A549 (cell line): ENCODE results near the gene ZNF740. TPM values are rescaled to one million over a fixed set of nuclear protein-coding genes. Genes with fewer than 3 reads are reported as not detected.

ENCODE experiments used
- ATAC-seq, 2 experiments: fragments of 200-7000 bp in 1 of 2; fragments of >200 bp in 1 of 2; cut with Nextera tagmentation in 1 of 2; cut with Tn5 transposase in 1 of 2; 3 replicates each; pipeline versions ENCODE4 v1.8.0 to v1.9.1; 2018 to 2020; ENCODE audit warnings: mild to moderate bottlenecking in 1 of 2, moderate library complexity in 1 of 2
- CTCF ChIA-PET: fragments of 300-600 bp; sonication (Branson Sonifier 250); formaldehyde crosslinking; extraction: SDS; loops from one replicate; lab custom pipeline; 2021; ENCODE audit warnings: antibody characterized with exemption, inconsistent platforms; lab: Yijun Ruan, JAX
- POLR2A ChIA-PET: fragments of 350-600 bp; formaldehyde crosslinking; extraction: SDS; loops from one replicate; lab custom pipeline; 2021; ENCODE audit warnings: antibody characterized with exemption, inconsistent platforms; lab: Yijun Ruan, JAX
- DNase-seq, 2 experiments: peaks; one replicate each; pipeline versions ENCODE4 v3.0.0 to v3.0.0-alpha.2; 2011 to 2016; ENCODE audit warnings: low read depth in 1 of 2, low spot score in 1 of 2
- FAIRE-seq: peaks from 2 replicates; lab custom pipeline; 2011; peaks lifted over from hg19 to GRCh38; lab: Jason Lieb, UNC
- H3K27ac ChIP-seq, 2 experiments: fragments of >200 bp; sonication (Bioruptor Twin); formaldehyde crosslinking; 3 replicates each; pipeline ENCODE4 v1.5.1; 2016 to 2017
- H3K4me1 ChIP-seq: fragments of >200 bp; sonication (Bioruptor Twin); formaldehyde crosslinking; 3 replicates; pipeline ENCODE4 v1.6.1; 2016
- H3K4me2 ChIP-seq: fragments of >200 bp; sonication (Bioruptor Twin); formaldehyde crosslinking; 3 replicates; pipeline ENCODE4 v1.6.1; 2016
- H3K4me3 ChIP-seq: fragments of >200 bp; sonication (Bioruptor Twin); formaldehyde crosslinking; 3 replicates; pipeline ENCODE4 v1.5.1; 2016
- H3K9me3 ChIP-seq: fragments of >200 bp; sonication (Bioruptor Twin); formaldehyde crosslinking; 3 replicates; pipeline ENCODE4 v1.6.1; 2016
- CEBPB ChIP-seq, 2 experiments: fragments of >200 bp in 1 of 2; sonication (Bioruptor Twin) in 1 of 2; formaldehyde crosslinking in 1 of 2; IDR thresholded peaks; 2 replicates each; pipeline ENCODE4 v1.6.1; 2012 to 2016
- CHD2 ChIP-seq: fragments of 150-350 bp; IDR thresholded peaks from 2 replicates; pipeline ENCODE4 v1.6.1; 2014; ENCODE audit warnings: low read length; ENCODE audit not compliant: partially characterized antibody
- EHF ChIP-seq: fragments of 250-450 bp; sonication (Bioruptor Pico); IDR thresholded peaks from 2 replicates; pipeline ENCODE4 v1.5.0; 2020; ENCODE audit warnings: mild to moderate bottlenecking
- EHMT2 ChIP-seq: fragments of 200-600 bp; sonication (generic); IDR thresholded peaks from 2 replicates; pipeline ENCODE4 v1.6.1; 2016; ENCODE audit warnings: antibody characterized with exemption, low read depth, mild to moderate bottlenecking, moderate library complexity
- FOSL2 ChIP-seq, 2 experiments: fragments of 450-650 bp in 1 of 2; fragments of >200 bp in 1 of 2; sonication (Bioruptor Twin) in 1 of 2; formaldehyde crosslinking; IDR thresholded peaks; 2 replicates each; pipeline versions ENCODE4 v1.5.0 to v1.6.1; 2016 to 2020; ENCODE audit warnings: mild to moderate bottlenecking in 1 of 2, moderate library complexity in 1 of 2
- HDAC2 ChIP-seq: fragments of 200-600 bp; sonication (generic); IDR thresholded peaks from 2 replicates; pipeline ENCODE4 v1.6.1; 2016
- HOXB13 ChIP-seq: fragments of 250-450 bp; sonication (Bioruptor Pico); IDR thresholded peaks from 2 replicates; pipeline ENCODE4 v1.5.0; 2020; ENCODE audit warnings: low read depth, mild to moderate bottlenecking, moderate library complexity
- HOXB5 ChIP-seq: fragments of 250-450 bp; sonication (Bioruptor Pico); IDR thresholded peaks from 2 replicates; pipeline ENCODE4 v1.5.0; 2020; ENCODE audit warnings: mild to moderate bottlenecking, moderate library complexity
- KDM1A ChIP-seq: fragments of 200-600 bp; sonication (generic); IDR thresholded peaks from 2 replicates; pipeline ENCODE4 v1.6.1; 2016; ENCODE audit warnings: low read depth, mild to moderate bottlenecking
- KDM5A ChIP-seq: fragments of 200-600 bp; sonication (generic); IDR thresholded peaks from 2 replicates; pipeline ENCODE4 v1.6.1; 2016; ENCODE audit warnings: antibody characterized with exemption, mild to moderate bottlenecking
- MAZ ChIP-seq: fragments of 150-350 bp; IDR thresholded peaks from 2 replicates; pipeline ENCODE4 v1.6.1; 2014; ENCODE audit warnings: antibody characterized with exemption, low read depth, low read length, borderline replicate concordance
- MYC ChIP-seq: IDR thresholded peaks from 2 replicates; pipeline ENCODE4 v1.6.1; 2012; ENCODE audit warnings: mild to moderate bottlenecking, inconsistent platforms, low read length, improper control_type of control experiment, borderline replicate concordance
- PBX3 ChIP-seq: IDR thresholded peaks from 2 replicates; pipeline ENCODE4 v1.6.1; 2012
- PHF8 ChIP-seq: fragments of 200-600 bp; sonication (generic); IDR thresholded peaks from 2 replicates; pipeline ENCODE4 v1.6.1; 2016; ENCODE audit warnings: low read depth, mild to moderate bottlenecking, antibody characterized with exemption, moderate library complexity, borderline replicate concordance
- POLR2AphosphoS2 ChIP-seq: conservative IDR thresholded peaks from 2 replicates; pipeline ENCODE4 v1.6.1; 2012; ENCODE audit warnings: low read length, improper control_type of control experiment, inconsistent platforms
- RCOR1 ChIP-seq: fragments of 150-350 bp; IDR thresholded peaks from 2 replicates; pipeline ENCODE4 v1.6.1; 2014; ENCODE audit warnings: antibody characterized with exemption, low read length, low read depth
- SMC3 ChIP-seq: fragments of >200 bp; sonication (Bioruptor Twin); formaldehyde crosslinking; IDR thresholded peaks from 3 replicates; pipeline ENCODE4 v1.6.1; 2018; ENCODE audit warnings: inconsistent platforms
- WGBS: methylation state at CpG from one replicate; pipeline ENCODE4 v1.1.6; 2017; ENCODE audit errors: missing lambda C conversion rate; 5-methylcytosine and 5-hydroxymethylcytosine counted together
- polyA plus RNA-seq, 4 experiments: library from polyadenylated mRNA; depleted of rRNA in 3 of 4; stranded (reverse); fragments of >200 nt; fragmentation: RNase III in 1 of 4; extraction: RNeasy Plus Mini Kit Qiagen cat#74134 plus additional on column Dnase treatment in 1 of 4; gene quantifications; 2 replicates in 3 of 4; 3 replicates in 1 of 4; pipeline ENCODE4 v1.2.3, GENCODE V29; 2011 to 2017
- TF ChIP-seq, protein P1 (sequence below): fragments of 250-450 bp; sonication (Bioruptor Pico); IDR thresholded peaks from 2 replicates; pipeline ENCODE4 v1.5.0; 2020; ENCODE audit warnings: low read depth, mild to moderate bottlenecking, moderate library complexity
- TF ChIP-seq, protein P2 (sequence below): fragments of >200 bp; sonication (Bioruptor Twin); formaldehyde crosslinking; IDR thresholded peaks from 3 replicates; pipeline ENCODE4 v1.6.1; 2016

The ZNF740 gene
- polyA plus RNA-seq, 2 of the 4 experiments (the other 2 are of a cell fraction): 15.1 to 28.8 TPM

DNA sequence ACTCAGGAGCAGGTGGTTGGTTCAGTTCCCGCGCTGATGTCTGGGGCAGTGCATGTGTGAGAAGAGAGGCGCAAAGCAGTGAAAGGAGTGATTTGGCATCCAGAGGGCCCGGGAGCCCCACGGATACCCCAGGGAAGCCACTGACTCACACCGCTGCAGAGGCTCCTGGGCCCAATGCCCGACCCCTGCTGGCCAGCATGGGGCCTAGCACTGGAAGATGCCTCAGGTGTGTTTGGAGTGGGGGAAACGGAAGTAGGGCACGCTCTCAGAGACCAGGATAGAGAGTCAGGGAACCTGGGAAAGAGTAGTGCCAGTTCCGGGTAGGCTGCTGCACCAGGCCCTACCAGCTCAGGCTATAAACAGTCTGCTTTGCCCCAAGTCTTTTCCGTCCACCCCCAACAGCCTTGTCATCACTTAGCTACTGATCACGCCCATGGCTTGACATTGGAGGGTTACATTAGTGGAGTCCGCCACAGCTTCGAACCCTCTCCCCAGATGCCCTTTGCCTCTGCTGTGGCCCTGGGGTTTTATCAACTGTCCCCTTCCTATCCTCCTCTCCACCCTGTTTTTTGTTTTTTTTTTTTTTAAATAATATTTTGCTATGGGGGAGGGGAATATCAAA is 9.7 kb downstream of the ZNF740 start (continued):
- TF ChIP-seq PBX3 (0 out of 2 replicates have a peak, but pooled peaks have one; percentile 51), MAZ (no peak), HDAC2 (no peak), POLR2AphosphoS2 (0 out of 2 replicates have a peak, but pooled peaks have one; percentile 74), CHD2 (no peak), SMC3 (peak; percentile 82)
- TF ChIP-seq, all 56 proteins: peak for 6

- CTCF ChIA-PET: interaction anchor here (1.4 to 36.2 kb wide), 7 partner anchors 7 to 124 kb away, joined by 3 to 646 read pairs (median 52); partner anchors contain the start of genes CSAD, ITGB7 and ZNF740
These were observed 10.8 kb downstream of the ZNF740 start for GRCh38 chr12:53191096-53191884.

GRCh38 chr12:53191885-53192530 is 11.5 kb downstream of the ZNF740 start:
- Histone ChIP-seq H3K9me3 (no peaks in the 10 kb centered on the region), H3K4me2 (no peak overlapping the region), H3K4me1 (peaks cover 25% of the 10 kb centered on the region; the same call in 2 of the 3 replicates), H3K27ac (no peak overlapping the region), H3K4me3 (no peak overlapping the region)
- FAIRE-seq: no peak
- 95% methylated on average over 14 of the region's 14 CpGs for WGBS
- ChIA-PET POLR2A (interaction anchor here (1.7 to 5.4 kb wide), 2 partner anchors 11 to 32 kb away, joined by 4 to 33 read pairs; partner anchors contain the start of genes CSAD and ZNF740), CTCF (interaction anchor here (1.5 to 36.2 kb wide), 9 partner anchors 6 to 126 kb away, joined by 3 to 646 read pairs (median 41); partner anchors contain the start of genes CSAD, ITGB7 and ZNF740)
- no peak for TF ChIP-seq KDM5A
- TF ChIP-seq CEBPB (IDR thresholded peaks at IDR 0.05): no peak
- TF ChIP-seq, protein P1, sequence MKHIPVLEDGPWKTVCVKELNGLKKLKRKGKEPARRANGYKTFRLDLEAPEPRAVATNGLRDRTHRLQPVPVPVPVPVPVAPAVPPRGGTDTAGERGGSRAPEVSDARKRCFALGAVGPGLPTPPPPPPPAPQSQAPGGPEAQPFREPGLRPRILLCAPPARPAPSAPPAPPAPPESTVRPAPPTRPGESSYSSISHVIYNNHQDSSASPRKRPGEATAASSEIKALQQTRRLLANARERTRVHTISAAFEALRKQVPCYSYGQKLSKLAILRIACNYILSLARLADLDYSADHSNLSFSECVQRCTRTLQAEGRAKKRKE: no peak
- TF ChIP-seq MYC: no peak
- TF ChIP-seq PHF8: no peak
- no peak for TF ChIP-seq FOSL2 (IDR thresholded peaks at IDR 0.05)
- TF ChIP-seq FOSL2 (CRISPR knock-in tag; IDR thresholded peaks at IDR 0.05): no peak
- no peak for TF ChIP-seq POLR2AphosphoS2
- TF ChIP-seq EHF (CRISPR knock-in tag): no peak
- no peak for TF ChIP-seq RCOR1
- no peak for TF ChIP-seq HOXB13 (CRISPR knock-in tag)
- no peak for DNase-seq
- no peak for ATAC-seq

More at GRCh38 chr12:53191096-53191884, 10.8 kb downstream of the ZNF740 start:
- FAIRE-seq (no peak), DNase-seq (no peak)
- POLR2A ChIA-PET: interaction anchor here (5.4 kb wide), 1 partner anchor 10 kb away, joined by 33 read pairs; the partner anchor contains the start of genes CSAD and ZNF740
- TF ChIP-seq EHMT2 (no peak), HOXB5 (no peak), EHF (CRISPR knock-in tag) (no peak), FOSL2 (IDR thresholded peaks at IDR 0.05) (no peak), FOSL2 (CRISPR knock-in tag; IDR thresholded peaks at IDR 0.05) (no peak), CHD2 (no peak), KDM1A (no peak)
- TF ChIP-seq, protein P2, sequence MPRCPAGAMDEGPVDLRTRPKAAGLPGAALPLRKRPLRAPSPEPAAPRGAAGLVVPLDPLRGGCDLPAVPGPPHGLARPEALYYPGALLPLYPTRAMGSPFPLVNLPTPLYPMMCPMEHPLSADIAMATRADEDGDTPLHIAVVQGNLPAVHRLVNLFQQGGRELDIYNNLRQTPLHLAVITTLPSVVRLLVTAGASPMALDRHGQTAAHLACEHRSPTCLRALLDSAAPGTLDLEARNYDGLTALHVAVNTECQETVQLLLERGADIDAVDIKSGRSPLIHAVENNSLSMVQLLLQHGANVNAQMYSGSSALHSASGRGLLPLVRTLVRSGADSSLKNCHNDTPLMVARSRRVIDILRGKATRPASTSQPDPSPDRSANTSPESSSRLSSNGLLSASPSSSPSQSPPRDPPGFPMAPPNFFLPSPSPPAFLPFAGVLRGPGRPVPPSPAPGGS: no peak
- TF ChIP-seq, all 56 proteins: peak for 0
- Histone ChIP-seq H3K4me3 (no peak overlapping the region), H3K27ac (no peak overlapping the region), H3K4me2 (no peak overlapping the region), H3K4me1 (peaks cover 20% of the 10 kb centered on the region; the same call in 2 of the 3 replicates), H3K9me3 (no peaks in the 10 kb centered on the region)
- no peak for ATAC-seq
- 94% methylated on average over 11 of the region's 11 CpGs for WGBS
